ENCODE measurements around the gene MAPKAP1. TPM values are rescaled to one million over a fixed set of nuclear protein-coding genes. Genes with fewer than 3 reads are reported as not detected.

Gene MAPKAP1
- polyA plus RNA-seq, 3 donors: 39.9 to 57.5 (median 44.1) TPM

DNA sequence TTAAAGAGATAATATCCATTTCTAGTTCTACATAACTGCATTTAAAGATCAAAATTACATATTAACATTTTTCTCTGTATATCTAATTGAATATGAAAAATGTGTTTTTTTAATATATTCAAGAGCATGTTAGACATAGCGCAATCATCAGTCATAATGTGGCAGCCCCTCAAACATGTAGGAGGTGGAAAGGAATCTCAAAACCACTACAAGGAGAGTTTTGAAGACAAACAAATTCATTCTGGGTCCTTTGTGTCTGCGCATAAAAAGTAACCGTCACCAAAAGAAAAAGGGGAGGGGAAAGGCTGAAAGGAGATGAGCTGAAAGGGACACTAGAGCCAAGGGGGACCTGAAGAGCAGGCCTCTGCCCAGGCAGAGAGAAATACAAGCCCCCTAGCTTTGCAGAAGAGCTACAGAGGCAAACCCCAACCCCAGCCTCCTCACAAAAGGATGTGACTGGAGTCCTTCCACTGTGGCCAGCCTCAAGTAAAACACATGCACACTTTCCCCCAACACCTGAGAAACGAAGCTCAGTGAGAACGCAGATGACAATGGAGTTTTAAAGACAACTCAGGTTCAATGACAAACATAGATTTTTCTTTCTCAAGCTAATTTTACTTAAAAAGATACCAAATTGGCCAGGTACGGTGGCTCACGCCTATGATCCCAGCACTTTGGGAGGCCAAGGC, 62.0 kb downstream of the MAPKAP1 start:
- peaks cover 0 to 2% (median 0%) of the 10 kb centered on the region in 3 donors for H3K27me3 Mint-ChIP-seq (ENCODE audit: low read depth in 3 of 3)
- intact Hi-C loops (cut with micrococcal nuclease): loop anchor here in 1 of 2 donors (5.0 kb wide), 1 partner anchor 102 kb away; the partner anchor contains the start of gene PBX3
- peaks cover 54% of the 10 kb centered on the region for H3K79me2 ChIP-seq (ENCODE audit: insufficient read depth, low read length)
- no peak overlapping the region for H3K4me3 ChIP-seq (replicated peaks in 1 of 3; ENCODE audit: low read depth in 2 of 3, low read length in 3 of 3)
- no peak overlapping the region for H3K4me3 Mint-ChIP-seq
- H3K27ac ChIP-seq (ENCODE audit: low read depth in 1 of 2, low read length in 2 of 2): peak overlapping the region in 1 of 2 donors; percentile 100
- DNase-seq: no peak
- WGBS (ENCODE audit: insufficient coverage): 94% methylated on average over 5 of the region's 7 CpGs
- peaks cover 0 to under 1% (median 0%) of the 10 kb centered on the region in 7 donors for H3K9me3 Mint-ChIP-seq
- H3K27ac Mint-ChIP-seq: peak overlapping the region in 4 of 7 donors; percentile 36 to 100 (median 76)
- H2AFZ ChIP-seq (ENCODE audit: insufficient read depth, low read depth, low read length, poor library complexity, severe bottlenecking): no peak overlapping the region
- no peaks in the 10 kb centered on the region for H3K36me3 ChIP-seq (replicated peaks in 1 of 2; ENCODE audit: control insufficient read depth in 1 of 2, insufficient read depth in 2 of 2, low read length in 2 of 2)
- no peaks in the 10 kb centered on the region for H4K20me1 ChIP-seq (ENCODE audit: insufficient read depth, low read length)
- H3K36me3 Mint-ChIP-seq: peaks cover 12 to 19% of the 10 kb centered on the region in 2 donors
- TF ChIP-seq, protein P1, sequence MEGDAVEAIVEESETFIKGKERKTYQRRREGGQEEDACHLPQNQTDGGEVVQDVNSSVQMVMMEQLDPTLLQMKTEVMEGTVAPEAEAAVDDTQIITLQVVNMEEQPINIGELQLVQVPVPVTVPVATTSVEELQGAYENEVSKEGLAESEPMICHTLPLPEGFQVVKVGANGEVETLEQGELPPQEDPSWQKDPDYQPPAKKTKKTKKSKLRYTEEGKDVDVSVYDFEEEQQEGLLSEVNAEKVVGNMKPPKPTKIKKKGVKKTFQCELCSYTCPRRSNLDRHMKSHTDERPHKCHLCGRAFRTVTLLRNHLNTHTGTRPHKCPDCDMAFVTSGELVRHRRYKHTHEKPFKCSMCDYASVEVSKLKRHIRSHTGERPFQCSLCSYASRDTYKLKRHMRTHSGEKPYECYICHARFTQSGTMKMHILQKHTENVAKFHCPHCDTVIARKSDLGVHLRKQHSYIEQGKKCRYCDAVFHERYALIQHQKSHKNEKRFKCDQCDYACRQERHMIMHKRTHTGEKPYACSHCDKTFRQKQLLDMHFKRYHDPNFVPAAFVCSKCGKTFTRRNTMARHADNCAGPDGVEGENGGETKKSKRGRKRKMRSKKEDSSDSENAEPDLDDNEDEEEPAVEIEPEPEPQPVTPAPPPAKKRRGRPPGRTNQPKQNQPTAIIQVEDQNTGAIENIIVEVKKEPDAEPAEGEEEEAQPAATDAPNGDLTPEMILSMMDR (IDR thresholded peaks at IDR 0.05): no peak
- no peak overlapping the region for H3K9ac ChIP-seq (ENCODE audit: insufficient read depth, low read length, poor library complexity, severe bottlenecking)
- no peaks in the 10 kb centered on the region for H3K9me3 ChIP-seq (replicated peaks in 1 of 2; ENCODE audit: control insufficient read depth in 1 of 2, insufficient read depth in 1 of 2, low read length in 2 of 2)
- H3K4me1 Mint-ChIP-seq: peaks cover 52% of the 10 kb centered on the region
- peaks cover 41 to 44% of the 10 kb centered on the region in 2 donors for H3K4me1 ChIP-seq (ENCODE audit: control insufficient read depth in 1 of 2, insufficient read depth in 2 of 2, low read length in 2 of 2)
- H3K4me2 ChIP-seq (replicated peaks; ENCODE audit: extremely low read depth, low read length, poor library complexity, severe bottlenecking): no peak overlapping the region
- H3K27me3 ChIP-seq (ENCODE audit: control insufficient read depth in 2 of 2, insufficient read depth in 2 of 2, low read length in 2 of 2): no peaks in the 10 kb centered on the region

DNA sequence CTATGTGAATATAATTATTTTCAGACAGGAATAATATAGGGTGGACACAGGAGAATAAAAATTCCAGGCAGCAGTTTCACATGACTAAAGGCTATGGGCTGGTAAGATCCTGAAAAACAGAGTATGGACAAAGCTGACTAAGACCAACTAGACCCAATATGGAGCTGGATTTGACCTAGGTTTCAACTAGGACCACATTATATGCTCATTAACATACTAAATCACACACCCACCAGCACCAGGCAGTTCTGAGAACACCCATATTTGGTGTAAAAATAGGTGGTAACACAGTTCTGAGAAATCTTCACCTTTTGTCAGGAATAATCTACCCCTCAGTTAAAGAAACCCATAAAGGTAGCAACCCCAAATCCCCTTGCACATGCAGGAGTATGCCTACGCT, 64.7 kb downstream of the MAPKAP1 start:
- H3K4me3 Mint-ChIP-seq: no peak overlapping the region
- H3K9me3 ChIP-seq (replicated peaks in 1 of 2; ENCODE audit: control insufficient read depth in 1 of 2, insufficient read depth in 1 of 2, low read length in 2 of 2): no peaks in the 10 kb centered on the region
- H3K9me3 Mint-ChIP-seq: peaks cover 0 to 2% (median 0%) of the 10 kb centered on the region in 7 donors
- no peaks in the 10 kb centered on the region for H3K27me3 ChIP-seq (ENCODE audit: control insufficient read depth in 2 of 2, insufficient read depth in 2 of 2, low read length in 2 of 2)
- intact Hi-C loops (cut with micrococcal nuclease): no loop called here
- TF ChIP-seq, protein P1 (IDR thresholded peaks at IDR 0.05): no peak
- peaks cover 35% of the 10 kb centered on the region for H3K4me1 Mint-ChIP-seq
- peaks cover 19 to 20% of the 10 kb centered on the region in 2 donors for H3K4me1 ChIP-seq (ENCODE audit: control insufficient read depth in 1 of 2, insufficient read depth in 2 of 2, low read length in 2 of 2)
- peaks cover 54% of the 10 kb centered on the region for H3K79me2 ChIP-seq (ENCODE audit: insufficient read depth, low read length)
- H3K27ac ChIP-seq (ENCODE audit: low read depth in 1 of 2, low read length in 2 of 2): no peak overlapping the region
- H3K4me3 ChIP-seq (replicated peaks in 1 of 3; ENCODE audit: low read depth in 2 of 3, low read length in 3 of 3): no peak overlapping the region
- H3K4me2 ChIP-seq (replicated peaks; ENCODE audit: extremely low read depth, low read length, poor library complexity, severe bottlenecking): no peak overlapping the region
- no peak overlapping the region for H2AFZ ChIP-seq (ENCODE audit: insufficient read depth, low read depth, low read length, poor library complexity, severe bottlenecking)
- no peaks in the 10 kb centered on the region for H4K20me1 ChIP-seq (ENCODE audit: insufficient read depth, low read length)
- H3K9ac ChIP-seq (ENCODE audit: insufficient read depth, low read length, poor library complexity, severe bottlenecking): no peak overlapping the region
- no peaks in the 10 kb centered on the region for H3K36me3 ChIP-seq (replicated peaks in 1 of 2; ENCODE audit: control insufficient read depth in 1 of 2, insufficient read depth in 2 of 2, low read length in 2 of 2)
- no peak overlapping the region for H3K27ac Mint-ChIP-seq
- no CpG with 5 or more reads among the region's 1 CpG for WGBS (ENCODE audit: insufficient coverage)
- peaks cover 10 to 12% of the 10 kb centered on the region in 2 donors for H3K36me3 Mint-ChIP-seq
- H3K27me3 Mint-ChIP-seq (ENCODE audit: low read depth in 3 of 3): peaks cover 0 to under 1% (median 0%) of the 10 kb centered on the region in 3 donors
- DNase-seq: no peak
